A549 (cell line): ENCODE results near the gene BMP5. TPM values are rescaled to one million over a fixed set of nuclear protein-coding genes. Genes with fewer than 3 reads are reported as not detected.

ENCODE experiments used
- ATAC-seq, 2 experiments: fragments of 200-7000 bp in 1 of 2; fragments of >200 bp in 1 of 2; cut with Nextera tagmentation in 1 of 2; cut with Tn5 transposase in 1 of 2; 3 replicates each; pipeline versions ENCODE4 v1.8.0 to v1.9.1; 2018 to 2020; ENCODE audit warnings: mild to moderate bottlenecking in 1 of 2, moderate library complexity in 1 of 2
- CTCF ChIA-PET: fragments of 300-600 bp; sonication (Branson Sonifier 250); formaldehyde crosslinking; extraction: SDS; loops from one replicate; lab custom pipeline; 2021; ENCODE audit warnings: antibody characterized with exemption, inconsistent platforms; lab: Yijun Ruan, JAX
- POLR2A ChIA-PET: fragments of 350-600 bp; formaldehyde crosslinking; extraction: SDS; loops from one replicate; lab custom pipeline; 2021; ENCODE audit warnings: antibody characterized with exemption, inconsistent platforms; lab: Yijun Ruan, JAX
- DNase-seq, 2 experiments: peaks; one replicate each; pipeline versions ENCODE4 v3.0.0 to v3.0.0-alpha.2; 2011 to 2016; ENCODE audit warnings: low read depth in 1 of 2, low spot score in 1 of 2
- FAIRE-seq: peaks from 2 replicates; lab custom pipeline; 2011; peaks lifted over from hg19 to GRCh38; lab: Jason Lieb, UNC
- H3K27ac ChIP-seq, 2 experiments: fragments of >200 bp; sonication (Bioruptor Twin); formaldehyde crosslinking; 3 replicates each; pipeline ENCODE4 v1.5.1; 2016 to 2017
- H3K4me1 ChIP-seq: fragments of >200 bp; sonication (Bioruptor Twin); formaldehyde crosslinking; 3 replicates; pipeline ENCODE4 v1.6.1; 2016
- H3K4me2 ChIP-seq: fragments of >200 bp; sonication (Bioruptor Twin); formaldehyde crosslinking; 3 replicates; pipeline ENCODE4 v1.6.1; 2016
- H3K4me3 ChIP-seq: fragments of >200 bp; sonication (Bioruptor Twin); formaldehyde crosslinking; 3 replicates; pipeline ENCODE4 v1.5.1; 2016
- H3K9me3 ChIP-seq: fragments of >200 bp; sonication (Bioruptor Twin); formaldehyde crosslinking; 3 replicates; pipeline ENCODE4 v1.6.1; 2016
- BCL3 ChIP-seq: fragments of >200 bp; sonication (Bioruptor Twin); formaldehyde crosslinking; IDR thresholded peaks from 3 replicates; pipeline ENCODE4 v1.6.1; 2016
- CEBPB ChIP-seq, 2 experiments: fragments of >200 bp in 1 of 2; sonication (Bioruptor Twin) in 1 of 2; formaldehyde crosslinking in 1 of 2; IDR thresholded peaks; 2 replicates each; pipeline ENCODE4 v1.6.1; 2012 to 2016
- EP300 ChIP-seq, 2 experiments: fragments of >200 bp; sonication (Bioruptor Twin); formaldehyde crosslinking; IDR thresholded peaks; 2 replicates in 1 of 2; 3 replicates in 1 of 2; pipeline ENCODE4 v1.6.1; 2016 to 2017
- FOSL2 ChIP-seq, 2 experiments: fragments of 450-650 bp in 1 of 2; fragments of >200 bp in 1 of 2; sonication (Bioruptor Twin) in 1 of 2; formaldehyde crosslinking; IDR thresholded peaks; 2 replicates each; pipeline versions ENCODE4 v1.5.0 to v1.6.1; 2016 to 2020; ENCODE audit warnings: mild to moderate bottlenecking in 1 of 2, moderate library complexity in 1 of 2
- FOXS1 ChIP-seq: fragments of 250-450 bp; sonication (Bioruptor Pico); IDR thresholded peaks from 2 replicates; pipeline ENCODE4 v1.5.0; 2020; ENCODE audit warnings: mild to moderate bottlenecking, moderate library complexity
- GATA3 ChIP-seq: IDR thresholded peaks from 2 replicates; pipeline ENCODE4 v1.6.1; 2012; ENCODE audit warnings: borderline replicate concordance
- HEYL ChIP-seq: fragments of 250-450 bp; sonication (Bioruptor Pico); IDR thresholded peaks from 2 replicates; pipeline ENCODE4 v1.8.0; 2021; ENCODE audit warnings: mild to moderate bottlenecking, moderate library complexity
- HOXB13 ChIP-seq: fragments of 250-450 bp; sonication (Bioruptor Pico); IDR thresholded peaks from 2 replicates; pipeline ENCODE4 v1.5.0; 2020; ENCODE audit warnings: low read depth, mild to moderate bottlenecking, moderate library complexity
- JUNB ChIP-seq: fragments of >200 bp; sonication (Bioruptor Twin); formaldehyde crosslinking; IDR thresholded peaks from 2 replicates; pipeline ENCODE4 v1.6.1; 2016
- KDM5A ChIP-seq: fragments of 200-600 bp; sonication (generic); IDR thresholded peaks from 2 replicates; pipeline ENCODE4 v1.6.1; 2016; ENCODE audit warnings: antibody characterized with exemption, mild to moderate bottlenecking
- MAFK ChIP-seq: fragments of 450-650 bp; IDR thresholded peaks from 2 replicates; pipeline ENCODE4 v1.6.1; 2014; ENCODE audit not compliant: partially characterized antibody
- NPAS2 ChIP-seq: fragments of 250-450 bp; sonication (Bioruptor Pico); IDR thresholded peaks from 2 replicates; pipeline ENCODE4 v1.8.0; 2022; ENCODE audit warnings: mild to moderate bottlenecking, moderate library complexity, borderline replicate concordance
- PHF8 ChIP-seq: fragments of 200-600 bp; sonication (generic); IDR thresholded peaks from 2 replicates; pipeline ENCODE4 v1.6.1; 2016; ENCODE audit warnings: low read depth, mild to moderate bottlenecking, antibody characterized with exemption, moderate library complexity, borderline replicate concordance
- POLR2A ChIP-seq: IDR thresholded peaks from 2 replicates; pipeline ENCODE4 v1.6.1; 2012; ENCODE audit warnings: mild to moderate bottlenecking, low read length
- RCOR1 ChIP-seq: fragments of 150-350 bp; IDR thresholded peaks from 2 replicates; pipeline ENCODE4 v1.6.1; 2014; ENCODE audit warnings: antibody characterized with exemption, low read length, low read depth
- RNF2 ChIP-seq: fragments of 200-600 bp; sonication (generic); IDR thresholded peaks from 2 replicates; pipeline ENCODE4 v1.6.1; 2016; ENCODE audit warnings: low read depth, mild to moderate bottlenecking, antibody characterized with exemption, moderate library complexity, borderline replicate concordance
- TFCP2L1 ChIP-seq: fragments of 250-450 bp; sonication (Bioruptor Pico); IDR thresholded peaks from 2 replicates; pipeline ENCODE4 v1.5.0; 2021; ENCODE audit warnings: mild to moderate bottlenecking
- ZSCAN20 ChIP-seq: fragments of 250-450 bp; sonication (Bioruptor Pico); IDR thresholded peaks from 2 replicates; pipeline ENCODE4 v1.8.0; 2022; ENCODE audit warnings: mild to moderate bottlenecking, moderate library complexity
- WGBS: methylation state at CpG from one replicate; pipeline ENCODE4 v1.1.6; 2017; ENCODE audit errors: missing lambda C conversion rate; 5-methylcytosine and 5-hydroxymethylcytosine counted together
- polyA plus RNA-seq, 4 experiments: library from polyadenylated mRNA; depleted of rRNA in 3 of 4; stranded (reverse); fragments of >200 nt; fragmentation: RNase III in 1 of 4; extraction: RNeasy Plus Mini Kit Qiagen cat#74134 plus additional on column Dnase treatment in 1 of 4; gene quantifications; 2 replicates in 3 of 4; 3 replicates in 1 of 4; pipeline ENCODE4 v1.2.3, GENCODE V29; 2011 to 2017
- TF ChIP-seq, protein P1 (sequence below): fragments of >200 bp; sonication (Bioruptor Twin); formaldehyde crosslinking; IDR thresholded peaks from 2 replicates; pipeline ENCODE4 v1.6.1; 2016
- TF ChIP-seq, protein P2 (sequence below): fragments of 200-600 bp; sonication (generic); IDR thresholded peaks from 2 replicates; pipeline ENCODE4 v1.6.1; 2016; ENCODE audit warnings: antibody characterized with exemption, mild to moderate bottlenecking, moderate library complexity
- TF ChIP-seq, protein P3 (sequence below): IDR thresholded peaks from 2 replicates; pipeline ENCODE4 v1.6.1; 2012

The BMP5 gene
- polyA plus RNA-seq, 2 of the 4 experiments (the other 2 are of a cell fraction), result 0.04 to 0.12 TPM

DNA sequence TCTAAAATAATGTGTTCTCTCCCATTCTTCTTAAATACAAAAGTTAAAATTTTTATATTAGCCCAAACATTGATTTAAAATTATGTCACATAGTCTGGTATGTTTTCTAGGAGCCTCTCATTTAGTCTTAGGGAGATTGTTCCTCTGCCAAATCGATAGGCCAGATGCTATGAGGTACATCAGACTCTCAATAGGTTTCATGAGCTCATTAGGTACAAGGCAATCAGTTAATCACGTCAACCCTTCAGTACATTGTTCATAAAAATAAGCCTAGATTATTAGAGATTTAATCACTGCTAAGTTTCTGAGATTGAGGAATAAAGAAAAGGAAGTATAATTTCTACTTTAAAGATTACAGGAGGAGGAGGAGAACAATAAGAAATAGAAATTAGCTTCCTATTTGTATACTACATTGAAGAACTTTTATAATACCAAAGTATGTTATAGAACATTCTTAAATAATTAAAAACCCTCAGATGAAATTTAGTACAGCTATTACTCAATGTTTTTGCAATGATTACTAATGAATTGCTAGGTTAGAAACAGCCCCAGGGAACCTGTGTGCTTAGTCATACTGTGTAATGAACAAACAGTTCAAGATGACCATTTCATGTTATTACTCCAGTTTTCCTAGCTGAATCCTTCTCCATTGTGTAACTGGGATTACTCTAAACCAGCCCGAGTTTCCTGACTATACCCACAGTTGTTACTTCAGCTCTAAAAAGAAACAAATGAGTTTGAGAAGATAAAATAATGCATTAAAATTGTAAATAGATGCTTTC is 117.0 kb downstream of the BMP5 start:
- Histone ChIP-seq H3K27ac (peak overlapping the region; percentile 20 to 60; a peak in 3 of 6 replicates), H3K4me2 (peak overlapping the region; percentile 25), H3K9me3 (no peaks in the 10 kb centered on the region), H3K4me3 (no peak overlapping the region), H3K4me1 (no peaks in the 10 kb centered on the region; the same call in 2 of the 3 replicates)
- ATAC-seq (peak; percentile 68 to 90; a peak in 5 of 6 replicates), FAIRE-seq (no peak), DNase-seq (peak; percentile 8 to 57)
- ChIA-PET CTCF (interaction anchor here (1.3 kb wide), 1 partner anchor 313 kb away, joined by 4 read pairs; no protein-coding TSS in a partner anchor), POLR2A (interaction anchor here (0.6 kb wide), 1 partner anchor 50 kb away, joined by 5 read pairs; no protein-coding TSS in a partner anchor)
- TF ChIP-seq FOSL2 (IDR thresholded peaks at IDR 0.05) (peak; percentile 43; the same call in 1 of the 2 replicates), FOSL2 (CRISPR knock-in tag; IDR thresholded peaks at IDR 0.05) (peak; percentile 76), GATA3 (no peak), HEYL (no peak), CEBPB (IDR thresholded peaks at IDR 0.05) (peak; percentile 68 to 69; a peak in 3 of 4 replicates), JUNB (peak; percentile 68), NPAS2 (CRISPR knock-in tag) (no peak), MAFK (no peak), HOXB13 (no peak)
- TF ChIP-seq, protein P1, sequence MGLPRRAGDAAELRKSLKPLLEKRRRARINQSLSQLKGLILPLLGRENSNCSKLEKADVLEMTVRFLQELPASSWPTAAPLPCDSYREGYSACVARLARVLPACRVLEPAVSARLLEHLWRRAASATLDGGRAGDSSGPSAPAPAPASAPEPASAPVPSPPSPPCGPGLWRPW, result peak; percentile 55; the same call in 1 of the 2 replicates
- 39% methylated on average over 3 of the region's 3 CpGs for WGBS

DNA sequence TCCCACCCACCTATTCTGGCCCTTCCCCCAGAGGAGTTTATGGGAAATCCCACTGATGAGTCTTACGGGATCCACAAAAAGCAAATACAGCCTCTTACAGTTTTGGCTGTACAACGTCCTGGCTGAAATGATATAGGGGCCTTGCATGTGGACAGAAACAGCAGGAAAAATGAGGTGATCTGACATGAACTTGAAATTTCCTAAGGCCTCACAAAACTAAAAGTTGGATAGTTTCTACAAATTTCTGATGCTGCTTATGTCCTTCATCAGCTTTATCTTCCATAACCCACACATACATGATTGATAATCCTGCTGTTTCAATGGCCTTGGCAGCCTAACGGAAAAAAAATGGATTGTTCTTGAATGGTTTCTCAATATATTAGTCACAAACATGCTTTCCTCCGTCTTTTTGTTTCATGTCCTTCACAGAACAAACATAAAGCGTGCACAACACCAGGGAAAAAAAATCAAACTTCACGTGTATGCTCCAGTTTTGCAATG is 118.8 kb downstream of the BMP5 start:
- Histone ChIP-seq H3K4me1 (no peaks in the 10 kb centered on the region; the same call in 2 of the 3 replicates), H3K27ac (no peak overlapping the region), H3K9me3 (no peaks in the 10 kb centered on the region), H3K4me3 (no peak overlapping the region), H3K4me2 (no peak overlapping the region)
- TF ChIP-seq HOXB13 (no peak), PHF8 (no peak), BCL3 (no peak), FOXS1 (CRISPR knock-in tag) (no peak), POLR2A (no peak), KDM5A (no peak), EP300 (IDR thresholded peaks at IDR 0.05) (no peak), RCOR1 (no peak), TFCP2L1 (no peak), ZSCAN20 (no peak), RNF2 (no peak)
- TF ChIP-seq, protein P2, sequence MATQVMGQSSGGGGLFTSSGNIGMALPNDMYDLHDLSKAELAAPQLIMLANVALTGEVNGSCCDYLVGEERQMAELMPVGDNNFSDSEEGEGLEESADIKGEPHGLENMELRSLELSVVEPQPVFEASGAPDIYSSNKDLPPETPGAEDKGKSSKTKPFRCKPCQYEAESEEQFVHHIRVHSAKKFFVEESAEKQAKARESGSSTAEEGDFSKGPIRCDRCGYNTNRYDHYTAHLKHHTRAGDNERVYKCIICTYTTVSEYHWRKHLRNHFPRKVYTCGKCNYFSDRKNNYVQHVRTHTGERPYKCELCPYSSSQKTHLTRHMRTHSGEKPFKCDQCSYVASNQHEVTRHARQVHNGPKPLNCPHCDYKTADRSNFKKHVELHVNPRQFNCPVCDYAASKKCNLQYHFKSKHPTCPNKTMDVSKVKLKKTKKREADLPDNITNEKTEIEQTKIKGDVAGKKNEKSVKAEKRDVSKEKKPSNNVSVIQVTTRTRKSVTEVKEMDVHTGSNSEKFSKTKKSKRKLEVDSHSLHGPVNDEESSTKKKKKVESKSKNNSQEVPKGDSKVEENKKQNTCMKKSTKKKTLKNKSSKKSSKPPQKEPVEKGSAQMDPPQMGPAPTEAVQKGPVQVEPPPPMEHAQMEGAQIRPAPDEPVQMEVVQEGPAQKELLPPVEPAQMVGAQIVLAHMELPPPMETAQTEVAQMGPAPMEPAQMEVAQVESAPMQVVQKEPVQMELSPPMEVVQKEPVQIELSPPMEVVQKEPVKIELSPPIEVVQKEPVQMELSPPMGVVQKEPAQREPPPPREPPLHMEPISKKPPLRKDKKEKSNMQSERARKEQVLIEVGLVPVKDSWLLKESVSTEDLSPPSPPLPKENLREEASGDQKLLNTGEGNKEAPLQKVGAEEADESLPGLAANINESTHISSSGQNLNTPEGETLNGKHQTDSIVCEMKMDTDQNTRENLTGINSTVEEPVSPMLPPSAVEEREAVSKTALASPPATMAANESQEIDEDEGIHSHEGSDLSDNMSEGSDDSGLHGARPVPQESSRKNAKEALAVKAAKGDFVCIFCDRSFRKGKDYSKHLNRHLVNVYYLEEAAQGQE, result no peak
- TF ChIP-seq, protein P3, sequence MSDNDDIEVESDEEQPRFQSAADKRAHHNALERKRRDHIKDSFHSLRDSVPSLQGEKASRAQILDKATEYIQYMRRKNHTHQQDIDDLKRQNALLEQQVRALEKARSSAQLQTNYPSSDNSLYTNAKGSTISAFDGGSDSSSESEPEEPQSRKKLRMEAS, result no peak
- ATAC-seq (no peak), DNase-seq (no peak), FAIRE-seq (no peak)
- POLR2A ChIA-PET, result no interaction called here
- WGBS, result 77% methylated on average over 6 of the region's 6 CpGs
- CTCF ChIA-PET, result no interaction called here
